Activated CD4-positive, alpha-beta T cell treated with anti-CD3 and anti-CD28 coated beads for 24 hours (primary cell): ENCODE results near the gene ORC3.

Source experiments
- DNase-seq, 2 donors: peaks; one replicate each; pipeline ENCODE4 v3.0.0-alpha.2; 2020; ENCODE audit warnings: low read depth in 2 of 2

Gene ORC3

DNA sequence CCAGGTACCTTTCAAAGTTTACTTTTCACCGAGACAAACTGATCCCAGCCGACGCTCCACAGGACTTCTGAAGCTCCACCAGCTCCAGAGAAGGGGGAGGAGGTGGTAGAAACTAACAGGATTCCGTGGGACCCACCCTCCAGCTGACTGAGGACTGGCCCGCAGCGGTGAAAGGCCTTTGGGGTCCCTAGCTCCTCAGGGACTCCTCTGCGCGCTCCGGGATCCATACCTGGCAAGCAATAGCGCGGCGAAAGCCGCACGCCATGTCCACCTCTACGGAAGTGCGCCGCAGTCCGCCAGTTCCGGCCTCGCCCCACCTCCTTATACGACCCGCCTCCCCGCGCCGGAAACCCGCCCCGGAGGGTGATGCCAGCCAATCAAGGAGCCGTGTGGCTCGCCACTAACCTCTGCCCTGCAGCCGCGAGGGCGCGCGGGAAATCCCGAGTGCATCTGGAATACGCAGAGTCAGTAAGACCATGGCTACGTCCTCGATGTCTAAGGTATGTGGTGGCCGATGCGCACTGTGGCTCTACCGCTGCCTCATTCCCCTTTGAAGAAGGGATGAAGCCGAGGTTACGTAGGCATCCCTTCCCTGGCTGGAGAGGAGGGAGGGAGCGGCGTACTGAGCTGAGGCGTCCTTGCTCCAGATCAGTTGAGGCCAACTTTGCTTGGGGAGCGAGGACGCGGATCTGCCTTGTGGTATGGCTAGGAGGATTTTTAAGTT lies at the start of gene ORC3, which contains the start of gene RARS2:
ORC3 (plus strand) TSS at position 443 of the 724 bp plus-strand sequence; CDS start at position 477, 34 bp downstream.
RARS2 (minus strand) TSS at position 295 of the 724 bp plus-strand sequence; CDS start at position 265, 30 bp downstream.
- peak; percentile 91 to 92 for DNase-seq

DNA sequence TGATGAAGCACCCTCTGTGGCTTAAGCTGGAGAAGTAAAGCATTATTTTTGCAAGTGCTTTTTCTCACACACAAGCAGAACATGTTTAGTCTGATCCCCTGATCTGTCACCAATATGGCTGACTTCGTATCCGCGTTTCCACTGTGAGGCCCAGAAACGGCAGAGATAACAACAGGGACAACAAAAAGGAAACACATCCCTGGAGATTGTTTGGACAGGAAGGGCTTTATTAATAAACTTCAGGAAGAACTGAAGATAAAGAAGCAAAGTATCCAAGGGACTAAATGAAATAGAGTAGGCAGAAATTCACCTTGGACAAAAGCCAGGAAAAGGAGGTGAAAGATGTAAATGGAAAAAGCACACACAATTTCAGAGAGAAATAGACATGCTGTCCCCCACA lies 49.4 kb upstream of the ORC3 start:
- no peak for DNase-seq

DNA sequence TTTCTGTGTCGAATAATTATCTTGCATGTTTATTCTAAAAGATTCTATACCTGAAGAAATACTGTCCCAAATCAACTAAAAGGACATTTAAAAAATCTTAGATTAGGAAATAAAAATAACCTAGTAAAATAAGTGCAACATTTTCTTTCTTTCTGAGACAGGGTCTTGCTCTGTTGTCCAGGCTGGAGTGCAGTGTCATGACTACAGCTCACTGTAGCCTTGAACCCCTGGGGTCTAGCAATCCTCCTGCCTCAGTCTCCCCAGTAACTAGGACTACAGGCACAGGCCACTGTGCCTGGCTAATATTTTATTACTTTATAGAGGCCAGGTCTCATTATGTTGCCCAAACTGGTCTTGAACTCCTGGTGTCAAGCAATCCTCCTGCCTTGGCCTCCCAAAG lies 48.9 kb upstream of the ORC3 start:
- DNase-seq = no peak

DNA sequence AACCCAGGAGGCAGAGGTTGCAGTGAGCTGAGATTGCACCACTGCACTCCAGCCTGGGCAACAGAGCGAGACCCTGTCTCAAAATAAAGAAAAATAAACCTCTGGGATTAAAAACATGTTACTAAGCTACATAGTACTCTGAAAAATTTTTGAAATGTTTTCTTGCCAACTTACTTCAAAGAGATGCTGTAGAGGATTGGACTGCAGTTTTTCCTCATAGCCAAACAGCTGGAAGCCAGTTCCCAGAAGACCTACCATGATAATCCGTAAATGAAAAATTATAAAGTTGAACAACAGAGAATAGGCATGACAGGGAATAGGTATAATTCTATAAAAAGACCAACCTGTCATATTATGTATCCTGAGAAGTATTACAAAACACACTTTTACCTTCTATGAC lies 48.2 kb upstream of the ORC3 start:
- no peak for DNase-seq

DNA sequence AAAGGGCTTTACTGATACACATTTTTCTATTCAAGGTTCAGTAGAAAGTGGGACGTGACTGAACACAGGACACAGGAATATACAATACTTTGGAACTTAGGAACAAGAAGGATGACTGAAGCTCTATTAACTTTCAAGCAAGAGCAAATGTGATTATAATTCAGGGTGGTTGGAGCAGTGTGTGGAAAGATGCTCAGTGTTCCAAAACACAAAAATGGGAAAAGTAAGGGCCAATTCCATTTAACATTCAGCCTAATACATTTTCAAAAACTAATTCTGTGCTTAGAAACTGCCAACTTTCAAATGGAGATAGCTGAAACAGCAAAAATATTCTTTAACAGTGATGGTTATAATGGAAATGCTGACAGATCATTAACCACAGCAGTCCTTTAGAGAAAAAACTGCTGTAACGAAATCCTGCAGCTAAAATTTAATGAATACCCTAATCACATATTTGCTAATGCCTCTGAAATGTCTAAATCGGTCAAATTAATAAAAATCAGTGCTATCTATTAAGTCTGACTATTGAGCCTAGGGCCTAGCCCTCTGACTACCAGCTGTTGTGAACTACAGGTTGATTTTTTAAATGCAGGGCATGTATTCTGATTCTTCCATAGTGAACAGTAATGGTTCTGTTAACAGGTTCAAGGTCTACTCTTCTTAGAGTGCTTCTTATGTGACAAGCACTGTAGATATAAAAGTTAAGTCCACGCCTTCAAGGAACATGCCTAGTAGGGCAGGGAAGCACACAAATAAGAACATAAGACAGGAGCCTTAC lies 46.0 kb upstream of the ORC3 start:
- DNase-seq = no peak

DNA sequence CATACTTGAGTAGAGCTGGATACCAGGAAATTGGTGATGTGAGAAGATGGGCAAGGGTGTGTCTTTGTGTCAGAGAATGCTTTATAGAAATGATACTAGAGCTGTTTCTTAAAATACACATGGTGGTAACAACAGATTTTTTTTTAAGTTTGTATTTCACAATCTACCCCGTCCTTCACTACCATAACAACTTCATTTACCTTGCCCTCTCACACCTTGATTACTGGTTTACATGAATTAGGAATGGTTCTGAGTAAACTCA lies 45.5 kb upstream of the ORC3 start:
- DNase-seq = no peak

DNA sequence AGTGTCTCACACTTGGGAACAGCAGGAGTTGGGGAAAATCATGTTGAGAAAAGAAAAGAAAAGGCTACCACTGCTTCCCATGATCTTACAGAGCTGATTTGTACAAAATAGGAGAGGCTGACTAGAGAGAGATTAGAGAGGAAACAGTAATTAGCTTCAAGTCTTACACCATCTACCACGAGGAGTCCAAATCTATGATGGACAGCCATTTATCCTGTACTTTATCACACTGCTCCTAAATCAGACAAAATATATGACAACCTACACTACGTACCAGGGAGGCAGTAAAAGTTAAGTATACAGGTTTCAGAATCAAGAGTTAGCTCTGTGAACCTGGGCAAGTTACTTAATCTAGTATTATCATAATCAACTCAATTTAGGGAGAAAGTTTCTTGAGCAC lies 38.1 kb upstream of the ORC3 start:
- no peak for DNase-seq

DNA sequence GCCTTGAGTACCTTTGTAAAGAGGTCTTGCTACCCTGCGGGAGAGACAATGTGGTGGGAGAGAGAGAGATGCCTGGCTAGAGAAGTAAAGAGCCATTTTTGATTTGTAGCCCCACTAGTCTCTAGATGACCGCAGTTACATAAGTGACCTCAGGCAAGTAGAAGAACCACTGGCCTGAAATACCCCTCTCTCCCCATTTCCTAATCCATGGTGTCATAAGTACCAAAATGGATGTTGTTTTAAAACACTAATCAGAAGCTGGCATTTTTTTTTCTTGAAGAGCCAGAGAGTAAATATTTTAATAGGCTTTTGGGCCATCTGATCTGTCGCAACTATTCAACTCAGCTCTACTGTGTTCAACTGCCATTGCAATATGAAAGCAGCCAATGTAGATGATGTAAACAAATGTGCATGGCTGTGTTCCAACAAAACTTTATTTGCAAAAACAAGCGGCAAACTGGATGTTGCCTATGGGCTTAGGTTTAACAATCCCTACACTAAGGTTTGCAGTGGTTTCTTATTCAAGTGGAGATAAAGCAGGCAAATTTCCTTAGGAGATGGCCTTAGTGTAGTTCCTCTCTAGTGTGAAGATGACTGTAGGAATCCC lies 36.7 kb upstream of the ORC3 start:
- DNase-seq = no peak

DNA sequence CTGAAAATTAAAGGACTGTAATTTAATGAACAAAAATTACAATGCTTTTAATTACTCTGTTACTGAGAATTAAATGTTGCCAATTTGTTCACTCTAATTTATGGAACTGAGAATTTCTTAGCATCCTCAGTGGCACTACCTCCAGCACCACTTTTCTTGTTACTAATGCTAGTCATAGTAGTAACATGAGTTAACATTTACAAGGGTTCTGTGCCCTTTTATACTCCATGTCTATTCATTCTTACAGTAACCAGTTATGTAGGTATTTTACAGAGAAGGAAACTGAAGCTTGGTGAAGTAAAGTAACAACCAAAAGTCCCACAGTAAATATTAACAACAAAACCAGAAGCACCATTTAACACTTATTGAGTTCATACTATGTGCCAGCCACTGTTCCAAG lies 34.4 kb upstream of the ORC3 start:
- no peak for DNase-seq

DNA sequence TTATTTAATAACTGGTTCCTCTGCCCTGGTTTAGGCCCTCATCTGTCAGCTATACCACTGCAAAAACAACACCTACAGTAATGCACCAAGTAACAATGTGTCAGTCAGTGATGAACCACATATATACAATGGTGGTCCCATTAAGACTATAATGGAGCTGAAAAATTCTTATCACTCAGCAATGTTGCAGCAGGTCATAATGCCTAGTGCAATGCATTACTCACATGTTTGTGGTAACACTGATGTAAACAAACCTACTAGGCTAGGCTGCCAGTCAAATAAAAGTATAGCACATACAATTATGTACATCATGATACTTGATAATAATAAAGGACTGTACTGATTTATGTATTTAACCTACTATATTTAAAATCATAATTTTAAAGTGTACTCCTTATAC lies 31.5 kb upstream of the ORC3 start:
- no peak for DNase-seq

DNA sequence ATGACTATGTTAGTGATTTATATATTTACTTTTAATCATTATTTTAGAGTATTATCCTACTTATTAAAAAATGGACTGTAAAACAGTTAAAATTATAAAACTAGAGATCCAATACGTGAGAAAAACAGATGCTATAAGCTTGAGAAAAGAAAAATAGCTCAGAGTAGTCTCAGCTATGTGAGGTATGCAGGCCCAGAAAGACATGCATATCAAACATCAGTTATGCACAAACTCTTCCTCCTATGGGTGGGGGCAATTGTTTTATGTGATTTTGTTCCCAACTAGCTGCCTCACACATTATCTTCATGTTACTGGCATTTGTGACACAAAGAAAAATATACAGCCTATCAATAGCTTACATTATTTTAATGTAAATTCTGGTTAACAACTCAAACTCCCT lies 28.9 kb upstream of the ORC3 start:
- DNase-seq = no peak

DNA sequence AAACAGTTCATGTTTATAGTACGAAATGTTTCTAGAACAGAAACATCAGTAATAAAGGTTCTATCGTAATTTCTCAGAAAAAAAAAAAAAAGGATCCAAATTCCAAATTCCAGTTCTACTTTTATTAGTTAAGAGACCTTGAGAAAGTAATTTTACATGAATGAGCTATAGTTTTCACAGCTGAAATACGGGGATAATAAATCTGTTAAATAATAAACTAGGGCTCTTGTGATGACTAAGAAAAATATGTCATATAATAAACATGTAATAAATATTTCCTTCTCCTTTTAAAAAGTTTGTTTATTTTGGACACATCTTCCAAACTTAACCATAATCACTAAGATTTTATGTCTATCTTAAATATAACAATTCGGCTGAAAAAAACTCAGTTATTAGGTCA lies 17.9 kb upstream of the ORC3 start:
- no peak for DNase-seq

DNA sequence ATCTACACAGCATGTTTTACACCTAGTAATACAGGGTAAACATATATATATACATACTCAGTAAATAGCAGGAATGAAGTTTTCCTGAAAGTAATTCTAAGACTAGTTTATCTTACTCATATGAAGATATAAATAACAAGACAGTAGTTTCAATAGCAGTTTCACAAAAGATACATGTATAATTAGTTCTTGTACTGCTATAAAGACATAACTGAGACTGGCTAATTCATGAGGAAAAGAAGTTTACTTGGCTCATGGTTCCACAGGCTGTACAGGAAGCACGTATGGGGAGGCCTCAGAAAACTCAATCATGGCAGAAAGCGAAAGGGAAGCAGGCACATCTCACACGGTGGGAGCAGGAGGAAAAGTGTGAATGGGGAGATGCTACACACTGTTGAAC lies 17.1 kb upstream of the ORC3 start:
- no peak for DNase-seq

DNA sequence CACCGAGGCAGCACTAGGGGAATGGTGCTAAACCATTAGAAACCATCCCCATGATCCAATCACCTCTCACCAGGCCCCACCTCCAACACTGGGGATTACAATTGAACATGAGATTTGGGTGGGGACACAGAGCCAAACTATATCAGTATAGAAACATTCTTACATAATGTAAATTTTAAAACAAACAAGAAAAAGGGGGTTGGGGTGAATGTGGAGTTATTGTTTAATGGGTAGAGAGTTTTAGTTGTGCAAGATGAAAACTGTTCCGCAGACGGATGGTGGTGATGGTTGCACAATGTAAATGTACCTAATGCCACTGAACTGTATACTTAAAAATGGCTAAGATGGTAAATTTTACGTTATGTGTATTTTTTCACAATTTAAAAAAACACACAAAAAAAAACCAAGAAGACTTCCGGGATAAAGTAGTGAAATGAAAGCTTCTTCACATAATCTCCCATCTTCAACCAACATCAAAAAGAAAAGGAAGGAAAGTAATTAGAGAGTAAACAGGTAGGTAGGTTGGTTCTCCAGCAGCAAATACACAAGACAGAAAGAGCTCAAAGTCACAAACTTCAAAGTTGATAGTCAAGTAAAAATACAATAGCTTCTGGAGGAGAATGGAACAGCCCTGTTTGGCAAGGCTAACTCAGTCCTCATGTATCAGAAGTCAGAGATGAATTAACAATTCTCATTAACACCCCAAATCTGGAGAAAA lies 16.5 kb upstream of the ORC3 start:
- DNase-seq = no peak

DNA sequence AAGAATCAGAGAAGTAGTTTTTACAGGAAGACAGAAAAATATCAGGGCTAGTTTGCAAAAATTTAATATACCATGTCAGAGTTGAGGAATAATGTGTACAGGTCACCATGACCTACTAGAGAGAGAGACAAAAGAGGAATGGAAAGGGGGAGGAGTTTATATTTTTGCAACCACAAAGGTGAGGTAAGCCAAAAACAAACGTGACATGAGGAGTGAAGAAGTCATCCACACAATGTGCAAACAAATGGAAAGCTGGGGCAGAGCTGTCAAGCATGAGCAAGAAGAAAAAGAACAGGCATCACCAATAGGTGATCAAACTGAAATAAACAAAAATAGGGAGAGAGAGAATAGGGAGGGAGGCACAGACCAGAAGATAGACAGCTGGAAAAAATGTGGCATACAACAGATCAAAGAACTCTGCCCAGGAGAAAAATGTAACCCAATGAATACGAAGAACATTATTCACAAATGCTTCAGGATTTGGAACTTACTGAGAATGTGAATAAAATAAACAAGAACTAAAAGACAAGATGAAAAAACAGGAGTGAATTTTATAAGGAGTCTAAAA lies 15.6 kb upstream of the ORC3 start:
- DNase-seq = no peak

DNA sequence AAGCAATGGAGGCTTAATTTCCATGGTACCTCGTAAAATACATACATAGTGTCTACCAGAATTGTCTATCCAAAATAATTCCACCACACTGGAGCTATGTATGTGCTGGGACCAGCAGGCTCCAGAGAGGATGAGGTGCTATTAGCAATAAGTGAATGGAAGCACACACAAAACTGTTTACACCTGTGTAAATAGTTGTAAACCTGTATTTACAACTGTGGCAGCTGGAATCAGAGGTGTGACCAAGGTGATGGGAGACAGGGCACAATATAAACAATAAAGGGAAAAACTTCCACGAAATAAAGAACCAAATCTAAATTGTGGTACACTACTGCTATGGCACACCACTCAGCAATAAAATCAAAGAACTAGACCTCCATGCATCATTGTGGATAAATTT lies 14.5 kb upstream of the ORC3 start:
- no peak for DNase-seq

DNA sequence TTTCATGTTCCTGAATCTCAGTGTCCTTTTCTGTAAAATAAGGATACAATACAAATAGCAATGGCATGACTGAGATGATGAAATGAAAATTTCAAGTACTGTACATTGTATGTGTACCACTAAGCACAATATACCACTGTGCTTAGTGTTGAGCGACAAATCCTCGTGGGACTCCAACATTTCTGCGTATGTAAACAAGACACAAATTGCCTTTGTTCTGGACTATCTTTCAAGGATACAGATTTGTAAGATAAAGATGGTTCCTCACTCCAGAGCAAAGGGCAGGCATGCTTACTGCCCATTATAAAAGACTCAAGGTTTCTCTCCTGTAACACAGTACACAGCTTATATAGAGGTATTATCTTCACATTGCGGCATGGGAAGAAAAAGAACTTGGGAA lies 6.1 kb upstream of the ORC3 start:
- DNase-seq = no peak

DNA sequence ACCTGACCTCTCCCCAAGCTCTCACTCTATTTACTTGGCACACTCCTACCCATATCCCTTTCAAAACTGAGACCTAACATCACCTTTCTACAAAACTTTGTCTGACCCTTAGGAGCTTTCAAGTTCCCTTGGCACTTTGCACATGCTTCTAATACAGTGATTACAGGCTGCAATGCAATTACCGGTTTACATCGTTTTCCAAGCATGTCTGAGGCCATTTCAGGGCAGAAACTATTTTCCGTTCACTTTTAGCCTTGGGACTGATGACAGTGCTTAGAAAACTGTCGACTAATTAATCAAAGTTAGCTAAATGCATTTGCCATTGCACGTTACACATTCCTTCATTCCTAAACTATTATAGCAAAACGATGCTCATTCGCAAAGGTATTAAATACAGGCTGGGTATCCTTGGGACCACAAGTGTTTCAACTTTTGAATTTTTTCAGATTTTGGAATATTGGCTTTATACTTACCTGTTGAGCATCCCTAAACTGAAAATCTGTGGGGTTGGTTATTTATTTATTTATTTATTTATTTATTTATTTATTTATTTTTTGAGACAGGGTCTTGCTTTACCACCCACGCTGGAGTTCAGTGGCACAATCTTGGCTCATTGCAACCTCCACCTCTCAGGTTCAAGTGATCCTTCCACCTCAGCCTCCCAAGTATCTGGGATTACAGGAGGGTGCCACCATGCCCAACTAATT lies 3.4 kb upstream of the ORC3 start:
- no peak for DNase-seq

DNA sequence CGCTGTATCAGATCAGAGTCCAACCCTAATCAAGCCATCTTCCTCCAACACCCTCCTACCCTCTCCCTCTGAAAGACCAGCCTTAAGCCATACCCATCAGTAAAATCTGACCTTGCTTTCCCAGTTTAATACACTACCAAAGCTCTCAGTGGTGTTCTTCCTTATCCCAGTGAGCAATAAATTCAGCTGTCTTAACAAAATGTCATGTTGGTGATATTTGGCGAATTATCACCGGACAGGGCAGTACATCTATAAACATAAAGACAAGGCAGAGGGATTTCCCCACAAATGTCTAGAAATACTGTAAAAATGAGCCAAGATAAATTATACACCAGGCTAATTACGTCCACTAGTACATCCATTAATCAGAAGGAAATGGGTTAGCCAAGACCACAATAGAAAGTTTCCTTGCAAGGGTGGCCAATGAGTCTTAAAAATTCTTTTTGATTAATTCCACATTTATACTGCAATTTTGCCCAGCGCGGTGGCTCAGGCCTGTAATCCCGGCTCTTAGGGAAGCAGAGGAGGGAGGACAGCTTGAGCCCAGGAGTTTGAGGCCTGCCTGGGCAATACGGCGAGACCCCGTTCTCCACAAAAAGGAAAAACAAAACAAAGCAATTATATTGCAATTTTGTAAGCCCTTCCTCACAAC lies 1.1 kb upstream of the ORC3 start:
- no peak for DNase-seq

DNA sequence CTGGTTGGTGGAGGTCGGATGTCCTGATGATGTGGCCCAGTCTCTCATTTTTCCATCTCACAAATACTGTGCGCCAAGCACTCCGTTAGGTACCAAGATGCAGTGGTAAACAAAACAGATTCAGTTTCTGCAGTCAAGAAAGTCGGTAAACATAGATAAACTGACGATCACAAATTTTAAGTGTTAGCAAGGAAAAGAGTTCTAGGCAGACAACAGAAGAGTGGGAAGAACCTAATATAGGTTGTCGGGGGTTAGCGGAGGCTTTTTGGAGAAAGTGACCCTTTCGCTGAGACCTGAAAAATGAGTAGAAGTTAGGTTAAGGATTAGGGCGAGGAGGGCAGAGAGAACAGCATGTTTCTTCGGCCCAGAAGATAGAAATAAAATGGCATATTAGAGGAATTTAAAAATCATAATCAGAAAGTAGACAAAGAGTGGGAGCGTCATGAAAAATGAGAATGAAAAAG lies 514 bp downstream of the ORC3 start:
- DNase-seq = no peak

DNA sequence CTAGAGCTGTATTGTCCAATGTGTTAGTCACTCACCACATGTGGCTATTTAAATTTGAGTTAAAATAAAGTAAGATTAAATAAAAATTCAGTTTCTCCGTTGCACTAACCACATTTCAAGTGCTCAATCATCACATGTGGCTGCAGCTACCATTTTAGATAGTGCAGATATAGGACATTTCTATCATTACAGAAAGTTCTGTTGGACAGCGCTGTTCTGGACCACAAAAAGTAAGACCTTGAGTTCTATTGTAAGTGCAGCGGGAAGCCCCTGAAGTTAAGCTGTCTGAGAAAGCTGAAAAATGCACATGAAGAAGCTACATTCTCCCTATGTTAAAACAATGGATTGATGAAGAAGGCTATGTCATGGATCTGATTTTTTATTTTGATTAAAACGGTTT lies 1.1 kb downstream of the ORC3 start:
- no peak for DNase-seq
